ENCODE measurements around the gene USP47. TPM values are rescaled to one million over a fixed set of nuclear protein-coding genes. Genes with fewer than 3 reads are reported as not detected.
"Not testable (repeated sequence)": the region's sequence is repeated elsewhere in the genome, so short reads cannot be mapped to it uniquely, and the experiment has no call there.

USP47 gene
- polyA plus RNA-seq, 1 experiment: 15.0 TPM

DNA sequence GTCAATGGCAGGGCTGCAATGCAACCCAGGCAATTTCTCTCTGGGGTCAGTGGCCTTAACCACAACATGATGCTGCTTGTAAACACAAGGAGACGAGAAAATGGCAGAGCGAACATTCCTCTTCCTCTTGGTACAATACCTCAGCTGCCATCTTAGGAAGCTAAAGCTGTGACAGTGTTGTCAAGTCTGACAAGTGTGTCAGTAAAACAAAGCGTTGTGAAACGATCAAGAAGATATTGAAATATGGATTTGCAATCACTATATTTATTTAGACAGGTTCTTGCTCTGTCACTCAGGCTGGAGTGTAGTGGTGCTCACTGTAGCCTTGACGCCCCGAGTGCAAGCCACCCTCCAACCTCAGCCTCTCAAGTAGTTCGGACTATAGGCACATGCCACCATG lies 14.5 kb upstream of the USP47 start:
- Histone ChIP-seq H3K27me3 (ENCODE audit: control insufficient read depth, insufficient read depth, low read length) (0 out of 2 replicates have a peak, but pooled peaks cover 2% of the 10 kb centered on the region), H3K4me3 (ENCODE audit: low read depth, low read length) (no peak overlapping the region), H3K36me3 (ENCODE audit: control insufficient read depth, insufficient read depth, low read length) (no peaks in the 10 kb centered on the region)
- POLR2A ChIA-PET: no interaction called here
- DNase-seq (ENCODE audit: low read depth): no peak
- no peak for TF ChIP-seq CTCF (IDR thresholded peaks at IDR 0.05; ENCODE audit: insufficient read depth, low read depth, low read length)
- CTCF ChIA-PET: no interaction called here

- H3K4me3 ChIP-seq (ENCODE audit: low read depth, low read length); H3K27me3 ChIP-seq (ENCODE audit: control insufficient read depth, insufficient read depth, low read length); POLR2A ChIA-PET; H3K36me3 ChIP-seq (ENCODE audit: control insufficient read depth, insufficient read depth, low read length); DNase-seq (ENCODE audit: low read depth); CTCF ChIA-PET: not testable (repeated sequence)
Measured at GRCh38 chr11:11831406-11831805, 10.4 kb upstream of the USP47 start.

DNA sequence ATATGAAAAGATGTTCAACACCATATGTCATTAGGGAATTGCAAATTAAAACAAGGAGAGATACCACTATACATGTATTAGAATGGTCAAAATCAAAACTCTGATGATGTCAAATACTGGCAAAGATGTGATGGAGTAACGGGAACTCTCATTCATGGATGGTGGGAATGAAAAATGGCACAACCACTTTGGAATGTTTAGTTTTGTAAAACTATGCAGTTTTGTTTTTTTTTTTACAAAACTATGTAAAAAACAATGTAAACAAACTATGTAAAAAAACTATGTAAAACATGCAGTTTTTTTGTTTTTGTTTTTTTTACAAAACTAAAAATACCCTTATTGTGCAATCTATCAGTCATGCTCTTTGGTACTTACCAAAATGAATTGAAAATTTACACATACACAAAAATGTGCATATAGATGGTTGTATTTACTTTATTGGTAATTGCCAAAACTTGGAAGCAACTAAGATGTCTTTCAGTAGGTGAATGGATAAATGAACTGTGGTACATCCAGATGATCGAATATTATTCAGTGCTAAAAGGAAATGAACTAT lies 5.0 kb upstream of the USP47 start:
- no peak overlapping the region for H3K4me3 ChIP-seq (ENCODE audit: low read depth, low read length)
- TF ChIP-seq CTCF (IDR thresholded peaks at IDR 0.05; ENCODE audit: insufficient read depth, low read depth, low read length): no peak
- no peaks in the 10 kb centered on the region for H3K36me3 ChIP-seq (ENCODE audit: control insufficient read depth, insufficient read depth, low read length)
- no peaks in the 10 kb centered on the region for H3K27me3 ChIP-seq (ENCODE audit: control insufficient read depth, insufficient read depth, low read length)
- CTCF ChIA-PET: no interaction called here
- no peak for DNase-seq (ENCODE audit: low read depth)
- POLR2A ChIA-PET: interaction anchor here (0.6 kb wide), 1 partner anchor 17 kb away, joined by 8 read pairs; no protein-coding TSS in a partner anchor

- ChIA-PET CTCF (no interaction called here), POLR2A (no interaction called here)
- Histone ChIP-seq H3K27me3 (ENCODE audit: control insufficient read depth, insufficient read depth, low read length) (no peaks in the 10 kb centered on the region), H3K36me3 (ENCODE audit: control insufficient read depth, insufficient read depth, low read length) (no peaks in the 10 kb centered on the region), H3K4me3 (ENCODE audit: low read depth, low read length) (no peak overlapping the region)
- no peak for TF ChIP-seq CTCF (IDR thresholded peaks at IDR 0.05; ENCODE audit: insufficient read depth, low read depth, low read length)
- no peak for DNase-seq (ENCODE audit: low read depth)
Measured at GRCh38 chr11:11839718-11840117, 2.1 kb upstream of the USP47 start.

GRCh38 chr11:11841116-11841722 lies 553 bp upstream of the USP47 start:
- Histone ChIP-seq H3K36me3 (ENCODE audit: control insufficient read depth, insufficient read depth, low read length) (no peaks in the 10 kb centered on the region), H3K4me3 (ENCODE audit: low read depth, low read length) (peak overlapping the region; percentile 84), H3K27me3 (ENCODE audit: control insufficient read depth, insufficient read depth, low read length) (no peaks in the 10 kb centered on the region)
- CTCF ChIA-PET: interaction anchor here (0.6 to 1.5 kb wide), 3 partner anchors 15 to 35 kb away, joined by 3 to 4 read pairs (median 3); no protein-coding TSS in a partner anchor
- no peak for DNase-seq (ENCODE audit: low read depth)
- POLR2A ChIA-PET: interaction anchor here (0.6 to 0.9 kb wide), 3 partner anchors 55 to 168 kb away, joined by 3 to 5 read pairs (median 4); no protein-coding TSS in a partner anchor
- TF ChIP-seq CTCF (IDR thresholded peaks at IDR 0.05; ENCODE audit: insufficient read depth, low read depth, low read length): no peak

All from BJ (cell line).